Transverse colon (tissue), 4 donors: ENCODE results near the gene TNFRSF18. TPM values are rescaled to one million over a fixed set of nuclear protein-coding genes. Genes with fewer than 3 reads are reported as not detected.

Experiments used
- DNase-seq: peaks from one replicate; pipeline ENCODE4 v3.0.0-alpha.2; 2019
- H3K27ac ChIP-seq, 4 donors: fragments of 200-600 bp; sonication (generic); 2 replicates each; pipeline ENCODE4 v1.5.1; 2016 to 2018; ENCODE audit warnings: inconsistent platforms in 4 of 4
- H3K27me3 ChIP-seq: fragments of 200-600 bp; sonication (generic); 2 replicates; pipeline ENCODE4 v1.5.1; 2017; ENCODE audit warnings: inconsistent platforms
- H3K36me3 ChIP-seq, 4 donors: fragments of 200-600 bp; sonication (generic); 2 replicates each; pipeline ENCODE4 v1.5.1; 2017 to 2019; ENCODE audit warnings: inconsistent platforms in 4 of 4
- H3K4me1 ChIP-seq, 4 donors: fragments of 200-600 bp; sonication (generic); 2 replicates each; pipeline ENCODE4 v1.5.1; 2017 to 2020; ENCODE audit warnings: inconsistent platforms in 4 of 4
- H3K4me3 ChIP-seq, 4 donors: fragments of 200-600 bp; sonication (generic); 1 replicate in 1 of 4; 2 replicates in 3 of 4; pipeline versions ENCODE4 v1.5.1 to v1.6.1; 2017 to 2019; ENCODE audit warnings: inconsistent platforms in 4 of 4
- H3K9me3 ChIP-seq, 2 donors: fragments of 200-600 bp; sonication (generic); 2 replicates each; pipeline ENCODE4 v1.5.1; 2017 to 2019; ENCODE audit warnings: inconsistent platforms in 2 of 2
- EP300 ChIP-seq: sonication (generic); formaldehyde crosslinking; IDR thresholded peaks from one replicate; pipeline ENCODE4 v1.6.1; 2017; ENCODE audit warnings: antibody characterized with exemption, low read depth
- POLR2A ChIP-seq: fragments of 450-650 bp; IDR thresholded peaks from one replicate; pipeline ENCODE4 v1.6.1; 2016; ENCODE audit warnings: antibody characterized with exemption, mild to moderate bottlenecking, moderate library complexity
- POLR2AphosphoS5 ChIP-seq, 3 donors: sonication (generic); formaldehyde crosslinking; IDR thresholded peaks; one replicate each; pipeline ENCODE4 v1.6.1; 2016; ENCODE audit warnings: antibody characterized with exemption in 3 of 3
- WGBS, 2 donors: methylation state at CpG; one replicate each; pipeline ENCODE4 v1.1.5; 2018; ENCODE audit warnings: low coverage in 1 of 2; 5-methylcytosine and 5-hydroxymethylcytosine counted together
- in situ Hi-C, 4 donors: fragments of 200-750 bp; cut with MboI; loops; one replicate each; pipeline versions ENCODE4 v1.15.0 to v1.15.1; 2017; ENCODE audit warnings: low sequenced_read_pairs in 3 of 4, low pct_ligation_motif_present in 1 of 4, low pct_unique_long_range_greater_than_20kb in 1 of 4
- intact Hi-C: fragments of 100-400 bp; cut with DNase I; formaldehyde crosslinking; loops from one replicate; pipeline ENCODE4 v1.15.1; 2023; ENCODE audit warnings: low total_unique reads
- total RNA-seq, 4 donors: library from RNA; depleted of rRNA; stranded (reverse); fragments of >200 nt; gene quantifications; one replicate each; pipeline ENCODE4 v1.1.0, GENCODE V29; 2016
- TF ChIP-seq, protein P1 (sequence below), 5 experiments: fragments of 200-600 bp in 3 of 5; fragments of 450-650 bp in 2 of 5; sonication (generic) in 3 of 5; IDR thresholded peaks; 1 replicate in 2 of 5; 2 replicates in 3 of 5; pipeline ENCODE4 v1.5.1; 2016 to 2017; ENCODE audit warnings: antibody characterized with exemption in 5 of 5, inconsistent platforms in 3 of 5, mild to moderate bottlenecking in 2 of 5, moderate library complexity in 1 of 5

The TNFRSF18 gene
- total RNA-seq, 4 donors from 2014 or later: 3.3 to 7.9 TPM; not detected in 2

DNA sequence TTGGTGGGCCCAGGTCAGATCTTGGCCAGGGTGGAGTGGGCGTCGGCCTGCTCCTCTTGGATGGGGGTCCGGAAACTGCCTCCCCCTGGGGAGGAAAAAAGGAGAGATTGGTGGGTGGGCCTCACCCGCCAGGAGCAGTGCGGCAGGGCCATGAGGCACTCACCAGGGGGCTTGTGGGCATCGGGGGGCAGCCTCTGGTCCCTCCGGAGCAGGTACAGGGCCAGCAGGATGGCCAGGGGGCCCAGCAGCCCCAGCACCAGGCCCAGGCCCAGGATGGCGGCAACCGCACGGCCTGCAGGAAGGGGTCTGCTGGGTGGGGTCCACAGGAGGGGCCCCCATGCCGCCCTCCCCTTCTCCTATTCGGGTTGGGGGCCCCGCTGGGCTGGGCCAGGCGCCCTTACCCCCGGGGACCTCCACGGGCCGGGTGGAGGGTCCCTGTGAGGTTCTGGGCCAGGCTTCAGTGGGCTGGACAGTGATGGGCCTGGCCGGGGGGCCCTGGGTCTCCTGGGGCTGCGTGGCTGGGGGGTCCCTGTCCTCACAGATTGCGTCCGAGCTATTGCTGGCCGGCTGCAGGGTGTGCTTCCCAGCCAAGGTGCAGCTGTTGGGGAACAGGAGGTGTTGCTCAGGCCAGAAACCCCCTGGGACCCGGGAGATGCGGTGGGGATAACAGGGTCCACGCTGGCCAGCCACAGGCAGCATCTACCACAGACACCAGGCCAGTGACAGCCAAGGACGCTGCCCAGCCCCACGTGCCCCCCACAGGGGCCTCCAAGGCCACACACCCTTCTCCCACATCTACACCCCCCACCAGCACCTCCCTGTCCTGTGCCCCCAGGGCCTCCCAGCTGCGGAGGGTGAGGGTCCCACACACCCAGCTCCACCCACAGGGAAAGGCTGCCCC, 5.4 kb upstream of the TNFRSF18 start:
- H3K27ac ChIP-seq: peak overlapping the region in 1 of 4 donors; percentile 78
- peaks cover 0 to 4% (median under 1%) of the 10 kb centered on the region in 4 donors for H3K36me3 ChIP-seq
- peaks cover 7 to 42% (median 17%) of the 10 kb centered on the region in 4 donors for H3K4me1 ChIP-seq
- H3K4me3 ChIP-seq: peak overlapping the region in 1 of 4 donors; percentile 9
- intact Hi-C loops (no loop called here), in situ Hi-C loops (no loop called here)
- TF ChIP-seq POLR2A: no peak
- no peak for TF ChIP-seq EP300
- TF ChIP-seq POLR2AphosphoS5 (IDR thresholded peaks at IDR 0.05): no peak
- TF ChIP-seq, protein P1, sequence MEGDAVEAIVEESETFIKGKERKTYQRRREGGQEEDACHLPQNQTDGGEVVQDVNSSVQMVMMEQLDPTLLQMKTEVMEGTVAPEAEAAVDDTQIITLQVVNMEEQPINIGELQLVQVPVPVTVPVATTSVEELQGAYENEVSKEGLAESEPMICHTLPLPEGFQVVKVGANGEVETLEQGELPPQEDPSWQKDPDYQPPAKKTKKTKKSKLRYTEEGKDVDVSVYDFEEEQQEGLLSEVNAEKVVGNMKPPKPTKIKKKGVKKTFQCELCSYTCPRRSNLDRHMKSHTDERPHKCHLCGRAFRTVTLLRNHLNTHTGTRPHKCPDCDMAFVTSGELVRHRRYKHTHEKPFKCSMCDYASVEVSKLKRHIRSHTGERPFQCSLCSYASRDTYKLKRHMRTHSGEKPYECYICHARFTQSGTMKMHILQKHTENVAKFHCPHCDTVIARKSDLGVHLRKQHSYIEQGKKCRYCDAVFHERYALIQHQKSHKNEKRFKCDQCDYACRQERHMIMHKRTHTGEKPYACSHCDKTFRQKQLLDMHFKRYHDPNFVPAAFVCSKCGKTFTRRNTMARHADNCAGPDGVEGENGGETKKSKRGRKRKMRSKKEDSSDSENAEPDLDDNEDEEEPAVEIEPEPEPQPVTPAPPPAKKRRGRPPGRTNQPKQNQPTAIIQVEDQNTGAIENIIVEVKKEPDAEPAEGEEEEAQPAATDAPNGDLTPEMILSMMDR (IDR thresholded peaks at IDR 0.05): no peak
- DNase-seq: peak; percentile 8
- peaks cover 43% of the 10 kb centered on the region for H3K27me3 ChIP-seq
- WGBS, 2 donors: 81% methylated on average over 28 of the region's 28 CpGs; no CpG with 5 or more reads in 1 of the 2 donors
- no peaks in the 10 kb centered on the region for H3K9me3 ChIP-seq

DNA sequence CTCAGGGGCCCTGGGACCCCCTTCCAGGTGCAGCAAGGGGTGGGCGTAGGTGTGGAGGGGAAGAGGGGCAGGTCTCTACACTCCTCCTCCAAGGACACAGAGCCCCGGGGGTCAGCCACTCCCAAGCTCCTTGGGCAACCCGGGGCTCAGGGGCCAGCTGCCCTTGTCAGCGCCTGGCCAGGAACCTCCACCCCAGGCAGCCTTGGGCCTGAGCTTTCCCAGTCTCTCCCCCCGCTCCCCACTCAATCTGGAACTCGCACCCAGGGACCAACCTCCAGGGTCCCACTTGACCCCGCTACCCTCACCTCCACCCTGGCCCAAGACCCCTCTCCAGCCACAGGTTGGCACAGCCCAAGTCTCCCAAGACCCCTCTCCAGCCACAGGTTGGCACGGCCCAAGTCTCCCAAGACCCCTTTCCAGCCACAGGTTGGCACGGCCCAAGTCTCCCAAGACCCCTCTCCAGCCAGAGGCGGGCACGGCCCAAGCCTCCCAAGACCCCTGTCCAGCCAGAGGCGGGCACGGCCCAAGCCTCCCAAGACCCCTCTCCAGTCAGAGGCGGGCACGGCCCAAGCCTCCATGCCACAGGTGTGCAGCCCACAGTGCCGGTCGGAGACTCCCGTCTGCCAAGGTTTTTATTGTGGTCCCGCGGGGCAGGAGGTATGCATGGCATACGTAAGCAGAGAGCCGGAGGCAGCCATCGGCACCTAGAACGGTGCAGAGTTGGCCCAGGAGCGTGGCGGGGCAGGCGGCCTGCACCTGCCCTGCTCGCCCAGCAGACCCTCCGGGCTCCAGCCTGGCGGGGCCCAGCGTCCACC, 4.5 kb upstream of the TNFRSF18 start:
- Histone ChIP-seq H3K27me3 (peaks cover 51% of the 10 kb centered on the region), H3K4me3 (no peak overlapping the region), H3K27ac (no peak overlapping the region), H3K4me1 (peaks cover 7 to 49% (median 24%) of the 10 kb centered on the region in 4 donors), H3K9me3 (no peaks in the 10 kb centered on the region), H3K36me3 (no peaks in the 10 kb centered on the region)
- DNase-seq: peak; percentile 6
- intact Hi-C loops (no loop called here), in situ Hi-C loops (no loop called here)
- no peak for TF ChIP-seq POLR2AphosphoS5 (IDR thresholded peaks at IDR 0.05)
- TF ChIP-seq, protein P1 (IDR thresholded peaks at IDR 0.05): no peak
- no peak for TF ChIP-seq POLR2A
- TF ChIP-seq EP300: no peak
- WGBS, 2 donors: 89% methylated on average over 31 of the region's 31 CpGs; no CpG with 5 or more reads in 1 of the 2 donors

DNA sequence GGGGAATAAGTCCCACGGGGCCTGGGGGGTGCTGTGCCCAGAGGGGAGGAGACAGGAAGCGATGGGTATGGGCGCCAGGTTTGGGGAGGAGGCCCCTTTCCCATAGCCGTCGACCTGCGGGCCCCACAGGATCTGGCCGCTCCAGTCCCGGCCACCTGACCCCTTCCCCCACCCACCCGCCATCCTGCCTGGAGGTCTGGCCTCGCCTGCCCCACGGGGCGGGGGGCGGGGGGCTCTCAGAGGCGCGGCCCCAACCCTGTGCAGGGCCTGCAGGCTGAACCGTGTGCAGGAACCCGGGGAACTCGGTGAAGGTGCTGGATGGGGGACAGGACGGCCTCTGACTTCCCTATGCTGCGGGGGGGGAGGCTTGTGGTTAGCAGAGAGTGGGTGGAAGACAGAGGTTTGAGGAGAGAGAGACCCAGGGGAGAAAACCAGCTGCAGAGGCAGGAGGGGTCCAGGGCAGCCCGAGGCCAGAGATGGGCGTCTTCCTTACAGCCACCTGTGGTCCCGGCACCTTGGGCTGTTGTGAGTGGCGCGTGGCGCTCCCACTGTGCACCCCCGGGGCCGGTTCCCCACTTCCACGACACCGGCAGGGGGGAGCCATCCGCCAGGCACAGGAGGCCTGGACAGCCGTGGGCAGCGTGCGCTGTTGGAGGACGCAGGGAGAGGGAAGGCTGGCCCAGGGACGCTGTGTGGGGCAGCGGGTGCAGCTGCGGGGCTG, 2.5 kb upstream of the TNFRSF18 start:
- H3K27ac ChIP-seq: peak overlapping the region in 3 of 4 donors; percentile 25 to 81 (median 69)
- in situ Hi-C loops: no loop called here
- peaks cover 7 to 40% (median 22%) of the 10 kb centered on the region in 4 donors for H3K4me1 ChIP-seq
- H3K27me3 ChIP-seq: peaks cover 65% of the 10 kb centered on the region
- peak overlapping the region in 1 of 4 donors; percentile 24 for H3K4me3 ChIP-seq
- TF ChIP-seq EP300 (no peak), POLR2A (no peak), POLR2AphosphoS5 (IDR thresholded peaks at IDR 0.05) (no peak)
- TF ChIP-seq, protein P1 (IDR thresholded peaks at IDR 0.05): no peak
- no peaks in the 10 kb centered on the region for H3K9me3 ChIP-seq
- WGBS, 2 donors: 43% methylated on average over 35 of the region's 38 CpGs; no CpG with 5 or more reads in 1 of the 2 donors
- intact Hi-C loops: no loop called here
- peak; percentile 69 for DNase-seq
- H3K36me3 ChIP-seq: no peaks in the 10 kb centered on the region
